ACHN (cell line): ENCODE results near the gene ZNF862.

Experiments used
- DNase-seq: peaks from one replicate; pipeline ENCODE4 v3.0.0-alpha.2; 2015
- in situ Hi-C: cut with HindIII; loops from 2 replicates; pipeline ENCODE4 v1.10.0; 2017; ENCODE audit warnings: low sequenced_read_pairs, low pct_ligation_motif_present, low pct_unique_long_range_greater_than_20kb

Gene ZNF862

GRCh38 chr7:149838224-149838991 lies at the start of gene ZNF862:
TSS of gene ZNF862 (plus strand) at chr7:149838375. CDS start at chr7:149838612, 237 bp downstream.
- DNase-seq = peak; percentile 99
- in situ Hi-C loops = no loop called here

- in situ Hi-C loops = no loop called here
These were observed 49.1 kb upstream of the ZNF862 start for GRCh38 chr7:149789101-149789500.

GRCh38 chr7:149790146-149790548 lies 48.0 kb upstream of the ZNF862 start:
- in situ Hi-C loops = no loop called here
- no peak for DNase-seq

More at GRCh38 chr7:149789101-149789500, 49.1 kb upstream of the ZNF862 start:
- no peak for DNase-seq

- DNase-seq = no peak
- in situ Hi-C loops = no loop called here
These were observed 47.3 kb upstream of the ZNF862 start for GRCh38 chr7:149790754-149791360.

GRCh38 chr7:149791411-149792219 lies 46.6 kb upstream of the ZNF862 start:
- DNase-seq = no peak
- in situ Hi-C loops = no loop called here

GRCh38 chr7:149792220-149792595 lies 46.0 kb upstream of the ZNF862 start:
- in situ Hi-C loops = no loop called here
- DNase-seq = no peak

GRCh38 chr7:149793261-149793660 lies 44.9 kb upstream of the ZNF862 start:
- no peak for DNase-seq
- in situ Hi-C loops = no loop called here

- in situ Hi-C loops = no loop called here
These were observed 43.5 kb upstream of the ZNF862 start for GRCh38 chr7:149794661-149795060.

GRCh38 chr7:149795126-149795525 lies 43.0 kb upstream of the ZNF862 start:
- in situ Hi-C loops = no loop called here
- no peak for DNase-seq

More at GRCh38 chr7:149794661-149795060, 43.5 kb upstream of the ZNF862 start:
- DNase-seq = no peak

- in situ Hi-C loops = no loop called here
- no peak for DNase-seq
These were observed 41.8 kb upstream of the ZNF862 start for GRCh38 chr7:149796287-149796860.

GRCh38 chr7:149797771-149798170 lies 40.4 kb upstream of the ZNF862 start:
- no peak for DNase-seq
- in situ Hi-C loops = no loop called here

GRCh38 chr7:149799397-149800168 lies 38.6 kb upstream of the ZNF862 start:
- in situ Hi-C loops = no loop called here
- DNase-seq = peak; percentile 39

- in situ Hi-C loops = no loop called here
These were observed 38.0 kb upstream of the ZNF862 start for GRCh38 chr7:149800169-149800555.

GRCh38 chr7:149801002-149801566 lies 37.1 kb upstream of the ZNF862 start:
- no peak for DNase-seq
- in situ Hi-C loops = no loop called here

More at GRCh38 chr7:149800169-149800555, 38.0 kb upstream of the ZNF862 start:
- DNase-seq = no peak

GRCh38 chr7:149801816-149802215 lies 36.4 kb upstream of the ZNF862 start:
- in situ Hi-C loops = no loop called here

GRCh38 chr7:149802966-149803365 lies 35.2 kb upstream of the ZNF862 start:
- in situ Hi-C loops = no loop called here
- DNase-seq = no peak

More at GRCh38 chr7:149801816-149802215, 36.4 kb upstream of the ZNF862 start:
- DNase-seq = no peak

GRCh38 chr7:149803551-149804074 lies 34.6 kb upstream of the ZNF862 start:
- DNase-seq = no peak
- in situ Hi-C loops = no loop called here

- no peak for DNase-seq
- in situ Hi-C loops = no loop called here
These were observed 34.1 kb upstream of the ZNF862 start for GRCh38 chr7:149804106-149804505.
